ENCODE measurements around the gene NR6A1. TPM values are rescaled to one million over a fixed set of nuclear protein-coding genes. Genes with fewer than 3 reads are reported as not detected.

The NR6A1 gene
- total and polyA plus RNA-seq, 2 experiments from 2014 or later: 44.2 to 139 TPM

DNA sequence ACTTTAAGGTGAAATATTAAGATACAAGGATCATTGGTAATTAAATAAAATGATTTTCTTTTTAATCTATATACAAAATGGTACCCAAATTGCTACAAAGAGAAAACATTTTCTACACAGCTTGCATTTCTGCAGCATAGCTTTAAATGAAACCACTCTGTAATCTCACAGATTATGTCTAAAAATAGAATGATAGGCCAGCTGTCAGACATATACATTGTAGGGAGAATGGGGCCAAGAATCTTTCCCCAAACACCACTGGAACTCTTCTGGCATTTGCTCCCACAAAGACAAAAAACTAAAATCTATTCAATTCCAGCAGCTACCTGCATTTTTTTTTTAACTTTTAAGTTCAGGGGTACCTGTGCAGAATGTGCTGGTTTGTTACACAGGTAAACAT is 139.8 kb downstream of the NR6A1 start:
- H3K4me3 ChIP-seq: no peak overlapping the region
- no peaks in the 10 kb centered on the region for H3K9me2 ChIP-seq (ENCODE audit: insufficient read depth)
- H3F3A ChIP-seq (replicated peaks; ENCODE audit: low read depth): no peaks in the 10 kb centered on the region
- H3K4me2 ChIP-seq: no peak overlapping the region
- H3K36me3 ChIP-seq (ENCODE audit: insufficient read depth): no peaks in the 10 kb centered on the region
- no peaks in the 10 kb centered on the region; the same call in 2 of the 3 replicates for H3K36me3 Mint-ChIP-seq (ENCODE audit: low read depth)
- no peak for DNase-seq (ENCODE audit: low spot score)
- TF ChIP-seq, protein P1, sequence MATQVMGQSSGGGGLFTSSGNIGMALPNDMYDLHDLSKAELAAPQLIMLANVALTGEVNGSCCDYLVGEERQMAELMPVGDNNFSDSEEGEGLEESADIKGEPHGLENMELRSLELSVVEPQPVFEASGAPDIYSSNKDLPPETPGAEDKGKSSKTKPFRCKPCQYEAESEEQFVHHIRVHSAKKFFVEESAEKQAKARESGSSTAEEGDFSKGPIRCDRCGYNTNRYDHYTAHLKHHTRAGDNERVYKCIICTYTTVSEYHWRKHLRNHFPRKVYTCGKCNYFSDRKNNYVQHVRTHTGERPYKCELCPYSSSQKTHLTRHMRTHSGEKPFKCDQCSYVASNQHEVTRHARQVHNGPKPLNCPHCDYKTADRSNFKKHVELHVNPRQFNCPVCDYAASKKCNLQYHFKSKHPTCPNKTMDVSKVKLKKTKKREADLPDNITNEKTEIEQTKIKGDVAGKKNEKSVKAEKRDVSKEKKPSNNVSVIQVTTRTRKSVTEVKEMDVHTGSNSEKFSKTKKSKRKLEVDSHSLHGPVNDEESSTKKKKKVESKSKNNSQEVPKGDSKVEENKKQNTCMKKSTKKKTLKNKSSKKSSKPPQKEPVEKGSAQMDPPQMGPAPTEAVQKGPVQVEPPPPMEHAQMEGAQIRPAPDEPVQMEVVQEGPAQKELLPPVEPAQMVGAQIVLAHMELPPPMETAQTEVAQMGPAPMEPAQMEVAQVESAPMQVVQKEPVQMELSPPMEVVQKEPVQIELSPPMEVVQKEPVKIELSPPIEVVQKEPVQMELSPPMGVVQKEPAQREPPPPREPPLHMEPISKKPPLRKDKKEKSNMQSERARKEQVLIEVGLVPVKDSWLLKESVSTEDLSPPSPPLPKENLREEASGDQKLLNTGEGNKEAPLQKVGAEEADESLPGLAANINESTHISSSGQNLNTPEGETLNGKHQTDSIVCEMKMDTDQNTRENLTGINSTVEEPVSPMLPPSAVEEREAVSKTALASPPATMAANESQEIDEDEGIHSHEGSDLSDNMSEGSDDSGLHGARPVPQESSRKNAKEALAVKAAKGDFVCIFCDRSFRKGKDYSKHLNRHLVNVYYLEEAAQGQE (IDR thresholded peaks at IDR 0.05; ENCODE audit: unreplicated experiment): no peak
- TF ChIP-seq, protein P2, sequence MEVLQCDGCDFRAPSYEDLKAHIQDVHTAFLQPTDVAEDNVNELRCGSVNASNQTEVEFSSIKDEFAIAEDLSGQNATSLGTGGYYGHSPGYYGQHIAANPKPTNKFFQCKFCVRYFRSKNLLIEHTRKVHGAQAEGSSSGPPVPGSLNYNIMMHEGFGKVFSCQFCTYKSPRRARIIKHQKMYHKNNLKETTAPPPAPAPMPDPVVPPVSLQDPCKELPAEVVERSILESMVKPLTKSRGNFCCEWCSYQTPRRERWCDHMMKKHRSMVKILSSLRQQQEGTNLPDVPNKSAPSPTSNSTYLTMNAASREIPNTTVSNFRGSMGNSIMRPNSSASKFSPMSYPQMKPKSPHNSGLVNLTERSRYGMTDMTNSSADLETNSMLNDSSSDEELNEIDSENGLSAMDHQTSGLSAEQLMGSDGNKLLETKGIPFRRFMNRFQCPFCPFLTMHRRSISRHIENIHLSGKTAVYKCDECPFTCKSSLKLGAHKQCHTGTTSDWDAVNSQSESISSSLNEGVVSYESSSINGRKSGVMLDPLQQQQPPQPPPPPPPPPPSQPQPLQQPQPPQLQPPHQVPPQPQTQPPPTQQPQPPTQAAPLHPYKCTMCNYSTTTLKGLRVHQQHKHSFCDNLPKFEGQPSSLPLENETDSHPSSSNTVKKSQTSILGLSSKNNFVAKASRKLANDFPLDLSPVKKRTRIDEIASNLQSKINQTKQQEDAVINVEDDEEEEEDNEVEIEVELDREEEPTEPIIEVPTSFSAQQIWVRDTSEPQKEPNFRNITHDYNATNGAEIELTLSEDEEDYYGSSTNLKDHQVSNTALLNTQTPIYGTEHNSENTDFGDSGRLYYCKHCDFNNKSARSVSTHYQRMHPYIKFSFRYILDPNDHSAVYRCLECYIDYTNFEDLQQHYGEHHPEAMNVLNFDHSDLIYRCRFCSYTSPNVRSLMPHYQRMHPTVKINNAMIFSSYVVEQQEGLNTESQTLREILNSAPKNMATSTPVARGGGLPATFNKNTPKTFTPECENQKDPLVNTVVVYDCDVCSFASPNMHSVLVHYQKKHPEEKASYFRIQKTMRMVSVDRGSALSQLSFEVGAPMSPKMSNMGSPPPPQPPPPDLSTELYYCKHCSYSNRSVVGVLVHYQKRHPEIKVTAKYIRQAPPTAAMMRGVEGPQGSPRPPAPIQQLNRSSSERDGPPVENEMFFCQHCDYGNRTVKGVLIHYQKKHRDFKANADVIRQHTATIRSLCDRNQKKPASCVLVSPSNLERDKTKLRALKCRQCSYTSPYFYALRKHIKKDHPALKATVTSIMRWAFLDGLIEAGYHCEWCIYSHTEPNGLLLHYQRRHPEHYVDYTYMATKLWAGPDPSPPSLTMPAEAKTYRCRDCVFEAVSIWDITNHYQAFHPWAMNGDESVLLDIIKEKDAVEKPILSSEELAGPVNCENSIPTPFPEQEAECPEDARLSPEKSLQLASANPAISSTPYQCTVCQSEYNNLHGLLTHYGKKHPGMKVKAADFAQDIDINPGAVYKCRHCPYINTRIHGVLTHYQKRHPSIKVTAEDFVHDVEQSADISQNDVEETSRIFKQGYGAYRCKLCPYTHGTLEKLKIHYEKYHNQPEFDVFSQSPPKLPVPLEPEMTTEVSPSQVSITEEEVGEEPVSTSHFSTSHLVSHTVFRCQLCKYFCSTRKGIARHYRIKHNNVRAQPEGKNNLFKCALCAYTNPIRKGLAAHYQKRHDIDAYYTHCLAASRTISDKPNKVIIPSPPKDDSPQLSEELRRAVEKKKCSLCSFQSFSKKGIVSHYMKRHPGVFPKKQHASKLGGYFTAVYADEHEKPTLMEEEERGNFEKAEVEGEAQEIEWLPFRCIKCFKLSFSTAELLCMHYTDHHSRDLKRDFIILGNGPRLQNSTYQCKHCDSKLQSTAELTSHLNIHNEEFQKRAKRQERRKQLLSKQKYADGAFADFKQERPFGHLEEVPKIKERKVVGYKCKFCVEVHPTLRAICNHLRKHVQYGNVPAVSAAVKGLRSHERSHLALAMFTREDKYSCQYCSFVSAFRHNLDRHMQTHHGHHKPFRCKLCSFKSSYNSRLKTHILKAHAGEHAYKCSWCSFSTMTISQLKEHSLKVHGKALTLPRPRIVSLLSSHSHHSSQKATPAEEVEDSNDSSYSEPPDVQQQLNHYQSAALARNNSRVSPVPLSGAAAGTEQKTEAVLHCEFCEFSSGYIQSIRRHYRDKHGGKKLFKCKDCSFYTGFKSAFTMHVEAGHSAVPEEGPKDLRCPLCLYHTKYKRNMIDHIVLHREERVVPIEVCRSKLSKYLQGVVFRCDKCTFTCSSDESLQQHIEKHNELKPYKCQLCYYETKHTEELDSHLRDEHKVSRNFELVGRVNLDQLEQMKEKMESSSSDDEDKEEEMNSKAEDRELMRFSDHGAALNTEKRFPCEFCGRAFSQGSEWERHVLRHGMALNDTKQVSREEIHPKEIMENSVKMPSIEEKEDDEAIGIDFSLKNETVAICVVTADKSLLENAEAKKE (CRISPR knock-in tag; IDR thresholded peaks at IDR 0.05): no peak
- TF ChIP-seq CREB1 (CRISPR knock-in tag; IDR thresholded peaks at IDR 0.05; ENCODE audit: low read depth) (no peak), STAT1 (IDR thresholded peaks at IDR 0.05; ENCODE audit: unreplicated experiment) (no peak), EZH2phosphoT487 (IDR thresholded peaks at IDR 0.05; ENCODE audit: unreplicated experiment) (no peak), JUNB (IDR thresholded peaks at IDR 0.05; ENCODE audit: unreplicated experiment) (no peak), POLR2AphosphoS5 (IDR thresholded peaks at IDR 0.05; ENCODE audit: low read depth) (no peak), NANOG (IDR thresholded peaks at IDR 0.05; ENCODE audit: borderline replicate concordance) (no peak), ZNF114 (CRISPR knock-in tag; IDR thresholded peaks at IDR 0.05) (no peak), CTCF (conservative IDR thresholded peaks at IDR 0.05; ENCODE audit: low read depth in 2 of 2) (no peak), ZNF331 (CRISPR knock-in tag; IDR thresholded peaks at IDR 0.05; ENCODE audit: low read depth) (no peak)
- no peak overlapping the region for H3K27ac ChIP-seq (ENCODE audit: low read depth)
- H3K4me1 Mint-ChIP-seq: peaks cover 6% of the 10 kb centered on the region; the same call in 2 of the 3 replicates
- 0 out of 2 replicates have a peak, but pooled peaks cover 3% of the 10 kb centered on the region for H4K20me1 ChIP-seq (replicated peaks; ENCODE audit: insufficient read depth)
- no peak overlapping the region for H2AFZ ChIP-seq
- H3K27ac Mint-ChIP-seq: no peak overlapping the region
- H3K9me3 Mint-ChIP-seq: no peaks in the 10 kb centered on the region
- peaks cover 2% of the 10 kb centered on the region for H3K27me3 Mint-ChIP-seq (ENCODE audit: insufficient read depth, low read depth, poor library complexity)
- H3K4me1 ChIP-seq (ENCODE audit: insufficient read depth): peaks cover 3% of the 10 kb centered on the region; the same call in 1 of the 2 replicates
- no peaks in the 10 kb centered on the region for H3K79me2 ChIP-seq (replicated peaks; ENCODE audit: insufficient read depth)
- H3K27me3 ChIP-seq (ENCODE audit: insufficient read depth): no peaks in the 10 kb centered on the region
- no peak for ATAC-seq
- no peak overlapping the region for H3K4me3 Mint-ChIP-seq
